ENCODE results near the gene EML1. TPM values are rescaled to one million over a fixed set of nuclear protein-coding genes. Genes with fewer than 3 reads are reported as not detected.

Gene EML1
- total RNA-seq, 1 donor from 2014 or later, result 28.3 TPM

DNA sequence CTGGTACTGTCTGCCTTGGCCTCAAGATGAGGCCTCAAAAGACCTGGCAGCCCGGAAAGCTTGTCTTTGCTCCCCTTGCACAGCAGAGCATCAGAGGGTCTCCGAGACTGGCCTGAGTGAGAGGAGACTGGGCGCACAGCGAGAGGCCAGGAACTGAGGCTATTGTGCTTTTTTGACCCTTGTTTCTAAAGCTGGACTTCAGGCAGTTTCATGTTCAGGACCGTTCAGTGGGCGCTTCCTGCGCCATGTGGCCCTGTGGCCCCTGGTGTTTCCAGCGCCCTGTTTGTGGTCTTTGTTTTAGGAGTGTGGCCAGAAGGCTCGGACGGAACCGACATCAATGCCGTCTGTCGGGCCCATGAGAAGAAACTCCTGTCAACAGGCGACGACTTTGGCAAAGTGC is 145.7 kb downstream of the EML1 start:
- TF ChIP-seq, protein P1, sequence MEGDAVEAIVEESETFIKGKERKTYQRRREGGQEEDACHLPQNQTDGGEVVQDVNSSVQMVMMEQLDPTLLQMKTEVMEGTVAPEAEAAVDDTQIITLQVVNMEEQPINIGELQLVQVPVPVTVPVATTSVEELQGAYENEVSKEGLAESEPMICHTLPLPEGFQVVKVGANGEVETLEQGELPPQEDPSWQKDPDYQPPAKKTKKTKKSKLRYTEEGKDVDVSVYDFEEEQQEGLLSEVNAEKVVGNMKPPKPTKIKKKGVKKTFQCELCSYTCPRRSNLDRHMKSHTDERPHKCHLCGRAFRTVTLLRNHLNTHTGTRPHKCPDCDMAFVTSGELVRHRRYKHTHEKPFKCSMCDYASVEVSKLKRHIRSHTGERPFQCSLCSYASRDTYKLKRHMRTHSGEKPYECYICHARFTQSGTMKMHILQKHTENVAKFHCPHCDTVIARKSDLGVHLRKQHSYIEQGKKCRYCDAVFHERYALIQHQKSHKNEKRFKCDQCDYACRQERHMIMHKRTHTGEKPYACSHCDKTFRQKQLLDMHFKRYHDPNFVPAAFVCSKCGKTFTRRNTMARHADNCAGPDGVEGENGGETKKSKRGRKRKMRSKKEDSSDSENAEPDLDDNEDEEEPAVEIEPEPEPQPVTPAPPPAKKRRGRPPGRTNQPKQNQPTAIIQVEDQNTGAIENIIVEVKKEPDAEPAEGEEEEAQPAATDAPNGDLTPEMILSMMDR (IDR thresholded peaks at IDR 0.05), result no peak
- no peaks in the 10 kb centered on the region for H3K4me1 ChIP-seq
- no peak overlapping the region for H3K27ac ChIP-seq
- no peaks in the 10 kb centered on the region for H3K27me3 ChIP-seq
- H3K9me3 ChIP-seq, result no peaks in the 10 kb centered on the region
- no peak for DNase-seq (ENCODE audit: low spot score in 2 of 2)
- intact Hi-C loops (cut with DNase I), result no loop called here
- H3K36me3 ChIP-seq, result peaks cover 28 to 49% of the 10 kb centered on the region in 2 donors
- no peak overlapping the region for H3K4me3 ChIP-seq

DNA sequence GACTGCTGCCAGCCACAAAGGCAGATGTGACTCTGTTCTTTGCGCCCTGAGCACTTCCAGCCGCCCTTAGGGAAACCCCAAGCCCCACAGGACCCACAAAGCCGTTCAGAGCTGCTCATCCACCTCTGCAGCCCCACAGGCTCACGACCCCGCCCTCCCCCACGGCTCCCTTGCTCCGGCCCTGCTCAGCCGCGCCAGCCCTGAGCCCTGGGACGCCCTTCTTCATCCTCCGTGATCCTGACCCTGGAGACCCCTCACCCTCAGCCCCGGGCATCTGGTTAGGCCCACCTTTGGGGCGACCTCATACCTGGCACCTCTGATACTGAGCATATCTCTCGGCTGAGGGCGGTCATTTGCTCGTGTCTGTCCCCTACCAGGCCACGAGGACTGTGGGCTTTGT is 146.2 kb downstream of the EML1 start:
- intact Hi-C loops (cut with DNase I), result no loop called here
- Histone ChIP-seq H3K27me3 (no peaks in the 10 kb centered on the region), H3K9me3 (no peaks in the 10 kb centered on the region), H3K4me1 (no peaks in the 10 kb centered on the region), H3K4me3 (no peak overlapping the region), H3K36me3 (peaks cover 28 to 49% of the 10 kb centered on the region in 2 donors), H3K27ac (no peak overlapping the region)
- TF ChIP-seq, protein P1 (IDR thresholded peaks at IDR 0.05), result no peak
- DNase-seq (ENCODE audit: low spot score in 2 of 2), result no peak

DNA sequence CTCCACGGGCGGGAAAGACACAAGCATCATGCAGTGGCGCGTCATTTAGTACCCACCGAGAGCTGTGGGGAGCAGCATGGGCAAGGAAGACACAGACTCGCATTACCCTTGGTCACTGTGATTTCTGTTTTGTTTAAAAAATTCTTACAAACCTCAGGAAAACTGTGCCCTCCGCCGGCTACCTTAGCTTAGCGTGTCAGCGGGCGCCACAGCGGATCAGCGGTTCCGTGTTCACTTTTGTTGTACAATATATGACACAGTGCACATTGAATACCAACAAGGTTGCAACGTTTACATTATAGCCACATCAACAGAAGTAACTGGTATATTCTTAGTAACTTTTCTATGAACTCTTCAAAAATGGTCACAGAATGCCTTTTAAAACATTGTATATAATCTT is 146.9 kb downstream of the EML1 start:
- H3K4me1 ChIP-seq, result no peaks in the 10 kb centered on the region
- intact Hi-C loops (cut with DNase I), result no loop called here

DNA sequence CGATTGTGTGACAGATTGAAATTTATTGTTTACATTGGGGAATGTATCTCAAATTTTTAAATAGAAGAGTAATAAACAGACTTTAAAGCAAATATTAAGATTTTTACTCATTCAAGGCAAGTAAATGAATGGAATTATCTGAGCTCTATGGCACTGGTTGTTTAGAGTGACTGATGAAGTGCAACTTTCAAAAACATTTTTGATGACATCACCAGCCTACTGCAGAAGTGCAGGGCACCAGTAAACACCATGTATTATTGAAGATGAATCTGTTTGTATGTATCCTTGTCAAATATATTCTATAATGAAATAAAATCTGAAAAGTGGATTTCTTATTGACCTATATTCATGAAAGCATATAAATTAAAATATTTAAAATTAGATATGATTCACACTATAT is 148.0 kb downstream of the EML1 start:
- Histone ChIP-seq H3K9me3 (no peaks in the 10 kb centered on the region), H3K4me3 (no peak overlapping the region), H3K36me3 (peaks cover 26 to 44% of the 10 kb centered on the region in 2 donors), H3K27ac (no peak overlapping the region), H3K27me3 (no peaks in the 10 kb centered on the region), H3K4me1 (no peaks in the 10 kb centered on the region)
- DNase-seq (ENCODE audit: low spot score in 2 of 2), result no peak
- TF ChIP-seq, protein P1 (IDR thresholded peaks at IDR 0.05), result no peak
- intact Hi-C loops (cut with DNase I), result no loop called here

More for the DNA sequence above, 146.9 kb downstream of the EML1 start:
- no peak for DNase-seq (ENCODE audit: low spot score in 2 of 2)
- H3K27me3 ChIP-seq, result no peaks in the 10 kb centered on the region
- no peak overlapping the region for H3K4me3 ChIP-seq
- no peaks in the 10 kb centered on the region for H3K9me3 ChIP-seq
- no peak overlapping the region for H3K27ac ChIP-seq
- TF ChIP-seq, protein P1 (IDR thresholded peaks at IDR 0.05), result no peak
- peaks cover 28 to 44% of the 10 kb centered on the region in 2 donors for H3K36me3 ChIP-seq

DNA sequence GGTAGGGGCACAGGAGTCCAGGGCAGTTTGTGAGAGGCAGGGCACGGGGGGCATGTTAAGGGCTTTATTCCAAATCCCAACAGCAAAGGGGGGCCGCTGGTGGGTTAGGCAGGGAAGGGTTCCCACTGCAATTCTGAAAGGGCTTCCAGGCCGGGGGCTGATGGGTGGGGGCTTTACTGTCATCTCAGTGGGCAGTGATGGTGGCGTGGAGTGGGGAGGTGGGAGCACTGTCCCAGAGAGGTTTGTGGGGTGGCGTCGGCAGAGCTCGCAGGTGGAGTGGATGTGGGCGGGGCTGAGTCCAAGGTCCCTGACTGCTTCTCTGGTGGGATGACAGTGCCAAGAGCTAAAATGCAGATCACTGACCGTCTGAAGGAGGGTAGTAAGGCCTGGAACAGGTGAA is 150.4 kb downstream of the EML1 start:
- peaks cover 19 to 30% of the 10 kb centered on the region in 2 donors for H3K36me3 ChIP-seq
- H3K9me3 ChIP-seq, result no peaks in the 10 kb centered on the region
- TF ChIP-seq, protein P1 (IDR thresholded peaks at IDR 0.05), result no peak
- intact Hi-C loops (cut with DNase I), result no loop called here
- H3K27ac ChIP-seq, result no peak overlapping the region
- DNase-seq (ENCODE audit: low spot score in 2 of 2), result no peak
- H3K4me1 ChIP-seq, result peaks cover 0 to 3% of the 10 kb centered on the region in 2 donors
- no peak overlapping the region for H3K4me3 ChIP-seq
- no peaks in the 10 kb centered on the region for H3K27me3 ChIP-seq

DNA sequence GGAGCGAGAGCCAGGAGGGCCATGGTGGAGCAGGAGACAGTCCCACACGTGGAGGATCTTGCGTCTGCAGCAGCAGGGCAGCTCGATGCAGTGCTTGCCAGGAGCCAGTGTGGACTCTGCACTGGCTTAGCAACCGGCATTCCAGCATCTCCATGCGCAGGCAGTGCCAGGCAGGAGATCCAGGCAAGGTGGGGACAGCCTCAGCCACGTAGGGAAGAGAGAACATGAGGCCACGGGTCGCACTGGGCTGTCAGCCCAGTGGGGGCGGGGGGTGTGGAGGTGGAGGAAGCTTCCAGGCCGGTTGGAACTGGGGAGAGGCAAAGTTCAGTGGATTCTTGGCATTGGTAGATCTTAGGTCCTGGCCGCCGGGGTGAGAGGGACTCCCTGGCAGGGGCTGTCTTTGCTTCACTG is 151.0 kb downstream of the EML1 start:
- Histone ChIP-seq H3K4me1 (peaks cover 0 to 3% of the 10 kb centered on the region in 2 donors), H3K27ac (no peak overlapping the region), H3K4me3 (no peak overlapping the region), H3K36me3 (peaks cover 14 to 24% of the 10 kb centered on the region in 2 donors), H3K27me3 (no peaks in the 10 kb centered on the region), H3K9me3 (no peaks in the 10 kb centered on the region)
- intact Hi-C loops (cut with DNase I), result no loop called here
- DNase-seq (ENCODE audit: low spot score in 2 of 2), result no peak
- TF ChIP-seq, protein P1 (IDR thresholded peaks at IDR 0.05), result no peak

All from ascending aorta (tissue), 2 donors.